B cell (primary cell): ENCODE data around the gene PDILT. TPM values are rescaled to one million over a fixed set of nuclear protein-coding genes. Genes with fewer than 3 reads are reported as not detected.

Experiments used
- ATAC-seq: fragments of 200-7000 bp; cut with Tn5 transposase; one replicate; pipeline ENCODE4 v1.10.0; 2021; ENCODE audit warnings: low read depth, mild to moderate bottlenecking, moderate number of reproducible peaks, moderate library complexity
- CTCF ChIA-PET: fragments of 350-600 bp; sonication (Branson Sonifier 250); formaldehyde crosslinking; loops from one replicate; lab custom pipeline; 2021; ENCODE audit warnings: antibody characterized with exemption, inconsistent platforms; lab: Charles Lee
- POLR2A ChIA-PET: fragments of 350-600 bp; sonication (Branson Sonifier 250); formaldehyde crosslinking; loops from one replicate; lab custom pipeline; 2021; ENCODE audit warnings: antibody characterized with exemption; lab: Charles Lee
- DNase-seq: peaks from one replicate; pipeline ENCODE4 v3.0.0; 2013
- H2AFZ ChIP-seq: 2 replicates; pipeline ENCODE4 v1.6.1; 2012; ENCODE audit warnings: mild to moderate bottlenecking, low read depth, low read length; ENCODE audit not compliant: insufficient read depth, poor library complexity, severe bottlenecking
- H3K27ac ChIP-seq, 2 donors: 1 replicate in 1 of 2; 2 replicates in 1 of 2; pipeline ENCODE4 v1.5.1; 2012 to 2013; ENCODE audit warnings: low read length in 2 of 2, mild to moderate bottlenecking in 2 of 2, moderate library complexity in 1 of 2
- H3K27me3 ChIP-seq, 4 experiments: fragments of 200-600 bp in 1 of 4; sonication (generic) in 1 of 4; replicated peaks in 1 of 4; 1 replicate in 2 of 4; 2 replicates in 2 of 4; pipeline versions ENCODE4 v1.6.1 to v1.7.0; 2013 to 2016; ENCODE audit warnings: low read length in 3 of 4, mild to moderate bottlenecking in 2 of 4, mixed read lengths in 1 of 4, moderate library complexity in 1 of 4; ENCODE audit not compliant: insufficient read depth in 4 of 4, control insufficient read depth in 3 of 4; ENCODE audit errors: control extremely low read depth in 1 of 4
- H3K36me3 ChIP-seq, 2 experiments: replicated peaks in 1 of 2; 1 replicate in 1 of 2; 2 replicates in 1 of 2; pipeline versions ENCODE4 v1.6.1 to v1.7.1; 2013; ENCODE audit warnings: low read length in 1 of 2; ENCODE audit not compliant: insufficient read depth in 2 of 2, control insufficient read depth in 1 of 2; ENCODE audit errors: control extremely low read depth in 1 of 2, extremely low read depth in 1 of 2
- H3K4me1 ChIP-seq, 2 donors: fragments of 200-600 bp in 1 of 2; sonication (generic) in 1 of 2; 1 replicate in 1 of 2; 2 replicates in 1 of 2; pipeline versions ENCODE4 v1.5.1 to v1.6.1; 2013 to 2017; ENCODE audit warnings: low read length in 2 of 2; ENCODE audit not compliant: control insufficient read depth in 2 of 2, insufficient read depth in 2 of 2
- H3K4me2 ChIP-seq: replicated peaks from 2 replicates; pipeline ENCODE3; 2012; ENCODE audit warnings: mild to moderate bottlenecking, low read depth, low read length; ENCODE audit not compliant: poor library complexity, severe bottlenecking
- H3K4me3 ChIP-seq, 5 experiments: fragments of 200-600 bp in 1 of 5; sonication (generic) in 1 of 5; 1 replicate in 3 of 5; 2 replicates in 2 of 5; pipeline versions ENCODE4 v1.5.1 to v1.7.0; 2011 to 2016; ENCODE audit warnings: low read length in 4 of 5, mild to moderate bottlenecking in 4 of 5, low read depth in 2 of 5, control low read depth in 1 of 5, moderate library complexity in 1 of 5; ENCODE audit not compliant: insufficient read depth in 1 of 5; ENCODE audit errors: control extremely low read depth in 1 of 5, extremely low read depth in 1 of 5
- H3K79me2 ChIP-seq: fragments of 200-600 bp; sonication (generic); one replicate; pipeline ENCODE4 v1.6.0; 2016; ENCODE audit warnings: low read length; ENCODE audit not compliant: control insufficient read depth, insufficient read depth
- H3K9ac ChIP-seq: fragments of 200-600 bp; sonication (generic); 2 replicates; pipeline ENCODE4 v1.6.1; 2017; ENCODE audit warnings: mild to moderate bottlenecking, low read length, moderate library complexity
- H3K9me3 ChIP-seq, 3 donors: one replicate each; pipeline versions ENCODE4 v1.6.1 to v1.7.1; 2013; ENCODE audit warnings: low read length in 2 of 3; ENCODE audit not compliant: control insufficient read depth in 2 of 3, insufficient read depth in 1 of 3; ENCODE audit errors: control extremely low read depth in 1 of 3
- H4K20me1 ChIP-seq: 2 replicates; pipeline ENCODE4 v1.6.0; 2012; ENCODE audit warnings: mild to moderate bottlenecking, low read length; ENCODE audit not compliant: insufficient read depth, control insufficient read depth, poor library complexity, severe bottlenecking
- H3K27ac Mint-ChIP-seq: one replicate; pipeline ENCODE4 v1.8.0; 2021; ENCODE audit warnings: mixed read lengths
- H3K27me3 Mint-ChIP-seq: one replicate; pipeline ENCODE4 v1.8.0; 2021; ENCODE audit warnings: mixed read lengths
- H3K4me1 Mint-ChIP-seq: one replicate; pipeline ENCODE4 v1.8.0; 2021; ENCODE audit warnings: mixed read lengths
- H3K4me3 Mint-ChIP-seq: one replicate; pipeline ENCODE4 v1.8.0; 2021; ENCODE audit warnings: mixed read lengths
- H3K9me3 Mint-ChIP-seq: one replicate; pipeline ENCODE4 v1.8.0; 2022; ENCODE audit warnings: mixed read lengths; ENCODE audit not compliant: insufficient read depth
- CTCF ChIP-seq: fragments of 200-600 bp; IDR thresholded peaks from one replicate; pipeline ENCODE4 v1.8.0; 2022; ENCODE audit warnings: antibody characterized with exemption, mild to moderate bottlenecking
- EZH2 ChIP-seq: IDR thresholded peaks from 2 replicates; pipeline ENCODE4 v1.6.1; 2012; ENCODE audit warnings: borderline replicate concordance, low read depth, mild to moderate bottlenecking, moderate library complexity, low read length; ENCODE audit not compliant: insufficient read depth, poor library complexity, severe bottlenecking
- WGBS: methylation state at CpG from one replicate; pipeline ENCODE4 v1.1.5; 2013; ENCODE audit warnings: missing lambda C conversion rate; ENCODE audit not compliant: insufficient coverage; 5-methylcytosine and 5-hydroxymethylcytosine counted together
- intact Hi-C: fragments of 100-400 bp; cut with micrococcal nuclease; formaldehyde crosslinking; loops from one replicate; pipeline ENCODE4 v1.10.0; 2022
- polyA plus RNA-seq: library from polyadenylated mRNA; depleted of rRNA; stranded (reverse); fragments of >200 nt; gene quantifications from 2 replicates; pipeline ENCODE4 v1.2.3, GENCODE V29; 2012
- total RNA-seq, 2 donors: library from RNA; stranded (reverse); fragments of 120-200 nt in 1 of 2; gene quantifications; 1 replicate in 1 of 2; 2 replicates in 1 of 2; pipeline versions ENCODE4 v1.2.3 to v1.2.4, GENCODE V29; 2013 to 2022

Gene PDILT
- total and polyA plus RNA-seq, 2 donors (not counting 1 experiment from before 2014, with no cell fraction given): not detected

GRCh38 chr16:20411055-20411454 lies 6.5 kb upstream of the PDILT start:
- H3K4me2 ChIP-seq: no peak overlapping the region
- no peak overlapping the region for H3K9ac ChIP-seq
- no peaks in the 10 kb centered on the region for H4K20me1 ChIP-seq
- H3K4me3 ChIP-seq: no peak overlapping the region
- DNase-seq: no peak
- no peaks in the 10 kb centered on the region for H3K36me3 ChIP-seq
- H3K27ac ChIP-seq: no peak overlapping the region
- Mint-ChIP-seq H3K4me1 (peaks cover 7% of the 10 kb centered on the region), H3K9me3 (no peaks in the 10 kb centered on the region), H3K27me3 (peaks cover 12% of the 10 kb centered on the region), H3K27ac (no peak overlapping the region), H3K4me3 (no peak overlapping the region)
- ChIA-PET CTCF (interaction anchor here (1.9 kb wide), 1 partner anchor 25 kb away, joined by 5 read pairs; no protein-coding TSS in a partner anchor), POLR2A (no interaction called here)
- no peak for ATAC-seq
- no CpG with 5 or more reads among the region's 2 CpGs for WGBS
- H3K79me2 ChIP-seq: no peaks in the 10 kb centered on the region
- H3K4me1 ChIP-seq: peaks cover 0 to 9% of the 10 kb centered on the region in 2 donors
- H3K9me3 ChIP-seq: peaks cover 0 to 1% (median 0%) of the 10 kb centered on the region in 3 donors
- intact Hi-C loops: no loop called here
- H3K27me3 ChIP-seq: no peaks in the 10 kb centered on the region
- TF ChIP-seq CTCF (no peak), EZH2 (no peak)
- no peak overlapping the region for H2AFZ ChIP-seq

DNA sequence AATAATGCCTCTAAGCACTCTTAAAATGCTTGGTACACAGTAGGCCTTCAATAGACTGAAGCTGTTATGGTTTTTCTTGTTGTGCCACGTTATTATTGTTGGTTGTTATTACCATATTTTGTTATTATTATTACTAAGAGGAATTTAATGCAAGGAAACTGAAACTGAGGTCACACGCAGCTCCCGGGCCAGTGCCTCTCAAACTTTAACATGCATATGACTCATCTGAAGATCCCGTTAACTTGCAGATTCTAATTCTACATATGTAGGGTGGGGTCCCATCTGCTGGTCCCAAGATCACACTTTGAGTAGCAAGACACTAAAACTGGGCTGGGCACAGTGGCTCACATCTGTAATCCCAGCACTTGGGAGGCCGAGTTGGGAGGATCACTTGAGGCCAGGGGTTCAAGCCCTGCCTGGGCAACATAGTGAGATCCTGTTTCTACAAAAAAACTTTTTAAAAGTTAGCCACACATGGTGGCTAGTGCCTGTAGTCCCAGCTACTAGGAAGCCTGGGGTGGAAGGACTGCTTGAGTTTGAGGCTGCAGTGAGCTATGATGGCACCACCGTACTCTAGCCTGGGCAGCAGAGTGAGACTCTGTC lies 5.7 kb upstream of the PDILT start:
- H3K9ac ChIP-seq: no peak overlapping the region
- no peaks in the 10 kb centered on the region for H3K9me3 ChIP-seq
- no peak overlapping the region for H3K4me3 ChIP-seq
- ChIA-PET POLR2A (no interaction called here), CTCF (interaction anchor here (1.9 kb wide), 1 partner anchor 25 kb away, joined by 5 read pairs; no protein-coding TSS in a partner anchor)
- Mint-ChIP-seq H3K4me1 (peaks cover 7% of the 10 kb centered on the region), H3K9me3 (no peaks in the 10 kb centered on the region), H3K4me3 (no peak overlapping the region), H3K27ac (peak overlapping the region; percentile 54), H3K27me3 (peaks cover 12% of the 10 kb centered on the region)
- WGBS: 56% methylated on average over 1 of the region's 6 CpGs
- no peaks in the 10 kb centered on the region for H3K36me3 ChIP-seq
- H3K4me2 ChIP-seq: peak overlapping the region; percentile 18
- no peaks in the 10 kb centered on the region for H4K20me1 ChIP-seq
- no peak overlapping the region for H3K27ac ChIP-seq
- intact Hi-C loops: no loop called here
- peak; percentile 18 for DNase-seq
- H3K4me1 ChIP-seq: peaks cover 0 to 9% of the 10 kb centered on the region in 2 donors
- TF ChIP-seq EZH2: no peak
- no peak for TF ChIP-seq CTCF
- no peaks in the 10 kb centered on the region for H3K27me3 ChIP-seq
- H3K79me2 ChIP-seq: no peaks in the 10 kb centered on the region
- ATAC-seq: peak; percentile 28
- peak overlapping the region; percentile 47 for H2AFZ ChIP-seq
